GM12878 (cell line): ENCODE data around the gene TEX2. TPM values are rescaled to one million over a fixed set of nuclear protein-coding genes. Genes with fewer than 3 reads are reported as not detected.

Experiments used
- ATAC-seq: fragments of 200-7000 bp; cut with Tn5 transposase; 3 replicates; pipeline ENCODE4 v1.9.1; 2020; ENCODE audit warnings: mild to moderate bottlenecking, moderate library complexity
- BruUV-seq: library from RNA; stranded (reverse); fragments of 400-500 nt; replicated peaks from 2 replicates; lab custom pipeline; 2021; lab: Mats Ljungman, UMichigan
- CTCF ChIA-PET: fragments of 300-600 bp; sonication (Branson Sonifier 250); formaldehyde crosslinking; extraction: SDS; loops from one replicate; lab custom pipeline; 2021; ENCODE audit warnings: inconsistent platforms; lab: Yijun Ruan, JAX
- POLR2A ChIA-PET: fragments of 350-600 bp; formaldehyde crosslinking; extraction: SDS; loops from one replicate; lab custom pipeline; 2021; ENCODE audit warnings: inconsistent platforms; lab: Charles Lee
- RAD21 ChIA-PET: fragments of 300-600 bp; sonication (Branson Sonifier 250); formaldehyde crosslinking; loops from one replicate; lab custom pipeline; 2023; ENCODE audit warnings: antibody characterized with exemption; ENCODE audit not compliant: unreplicated experiment; lab: Charles Lee
- SMC1A ChIA-PET: fragments of 300-600 bp; sonication (Branson Sonifier 250); formaldehyde crosslinking; loops from one replicate; lab custom pipeline; 2023; ENCODE audit not compliant: unreplicated experiment, uncharacterized antibody; lab: Charles Lee
- DNase-seq: peaks from one replicate; pipeline ENCODE4 v3.0.0-alpha.2; 2011; ENCODE audit warnings: low read depth, low spot score
- FAIRE-seq: peaks from 3 replicates; lab custom pipeline; 2011; peaks lifted over from hg19 to GRCh38; lab: Jason Lieb, UNC
- H2AFZ ChIP-seq: 2 replicates; pipeline ENCODE4 v1.6.0; 2011; ENCODE audit warnings: low read depth, low read length, control low read depth; ENCODE audit not compliant: control insufficient read depth
- H3K27ac ChIP-seq: 2 replicates; pipeline ENCODE4 v1.5.1; 2011; ENCODE audit warnings: control low read depth; ENCODE audit not compliant: control insufficient read depth, insufficient read depth
- H3K27me3 ChIP-seq, 2 experiments: replicated peaks in 1 of 2; 2 replicates each; pipeline versions ENCODE4 v1.6.0 to v1.6.1; 2011; ENCODE audit warnings: low read length in 1 of 2; ENCODE audit not compliant: control insufficient read depth in 2 of 2, insufficient read depth in 2 of 2
- H3K36me3 ChIP-seq, 2 experiments: 2 replicates each; pipeline ENCODE4 v1.5.1; 2011; ENCODE audit warnings: low read length in 1 of 2; ENCODE audit not compliant: control insufficient read depth in 2 of 2, insufficient read depth in 2 of 2
- H3K4me1 ChIP-seq: 2 replicates; pipeline ENCODE4 v1.6.1; 2011; ENCODE audit warnings: mild to moderate bottlenecking, low read length, moderate library complexity, mixed read lengths; ENCODE audit not compliant: control insufficient read depth, insufficient read depth
- H3K4me2 ChIP-seq: 2 replicates; pipeline ENCODE4 v1.6.0; 2011; ENCODE audit warnings: control low read depth; ENCODE audit not compliant: control insufficient read depth, insufficient read depth
- H3K4me3 ChIP-seq: fragments of 200-600 bp; sonication (generic); 2 replicates; pipeline ENCODE4 v1.5.1; 2016
- H3K79me2 ChIP-seq: 2 replicates; pipeline ENCODE4 v1.6.0; 2011; ENCODE audit warnings: low read length; ENCODE audit not compliant: control insufficient read depth, insufficient read depth
- H3K9ac ChIP-seq: 2 replicates; pipeline ENCODE4 v1.8.0; 2011; ENCODE audit warnings: low read length, control low read depth, mixed read lengths; ENCODE audit not compliant: control insufficient read depth, insufficient read depth
- H3K9me3 ChIP-seq: replicated peaks from 3 replicates; pipeline ENCODE4 v1.5.1; 2011; ENCODE audit warnings: mild to moderate bottlenecking, low read length; ENCODE audit not compliant: control insufficient read depth, insufficient read depth
- H4K20me1 ChIP-seq: 2 replicates; pipeline ENCODE4 v1.6.0; 2011; ENCODE audit not compliant: control insufficient read depth, insufficient read depth
- BMI1 ChIP-seq: fragments of 450-650 bp; IDR thresholded peaks from 2 replicates; pipeline ENCODE4 v1.6.1; 2016; ENCODE audit warnings: mild to moderate bottlenecking, moderate library complexity, borderline replicate concordance
- SUPT20H ChIP-seq: IDR thresholded peaks from 2 replicates; pipeline ENCODE4 v1.6.1; 2011; ENCODE audit warnings: low read depth, mild to moderate bottlenecking, low read length, moderate library complexity, borderline replicate concordance; ENCODE audit not compliant: control insufficient read depth
- YBX1 ChIP-seq: fragments of 450-650 bp; IDR thresholded peaks from 2 replicates; pipeline ENCODE4 v1.6.1; 2016; ENCODE audit warnings: antibody characterized with exemption
- WGBS: methylation state at CpG from one replicate; pipeline ENCODE4 v1.1.6; 2016; ENCODE audit warnings: low lambda C conversion rate; ENCODE audit not compliant: insufficient replicate concordance, insufficient coverage; ENCODE audit errors: missing lambda C conversion rate; 5-methylcytosine and 5-hydroxymethylcytosine counted together
- in situ Hi-C: fragments of 300-500 bp; cut with MboI; formaldehyde crosslinking; loops from 9 replicates; pipeline ENCODE4 v1.14.3; 2018; ENCODE audit warnings: mixed read lengths
- intact Hi-C: fragments of 100-400 bp; cut with micrococcal nuclease; formaldehyde crosslinking; loops from one replicate; pipeline ENCODE4 v1.14.2; 2022; ENCODE audit not compliant: unreplicated experiment
- polyA plus RNA-seq, 11 experiments: library from polyadenylated mRNA; depleted of rRNA in 4 of 11; unstranded in 6 of 11; stranded (reverse) in 5 of 11; fragments of >200 nt; fragmentation: Nextera tagmentation in 4 of 11; fragmentation: Illumina TruSeq in 1 of 11; extraction: Ambion mirVana in 4 of 11; extraction: Trizol in 1 of 11; gene quantifications; 1 replicate in 1 of 11; 2 replicates in 10 of 11; pipeline versions ENCODE4 v1.2.1 to v1.2.3, GENCODE V29; 2011 to 2016; ENCODE audit warnings: inconsistent platforms in 2 of 11, missing spikeins in 2 of 11, low read depth in 1 of 11
- total RNA-seq, 4 experiments: library from RNA; depleted of rRNA in 3 of 4; stranded (reverse); fragments of >200 nt in 3 of 4; fragmentation: Illumina TruSeq in 1 of 4; extraction: Trizol in 1 of 4; gene quantifications; 2 replicates each; pipeline versions ENCODE4 v1.2.1 to v1.2.3, GENCODE V29; 2013 to 2021
- TF ChIP-seq, protein P1 (sequence below): fragments of 450-650 bp; IDR thresholded peaks from 2 replicates; pipeline ENCODE4 v1.6.1; 2017; ENCODE audit warnings: mild to moderate bottlenecking, moderate library complexity
- TF ChIP-seq, protein P2 (sequence below): fragments of 450-650 bp; IDR thresholded peaks from 2 replicates; pipeline ENCODE4 v1.6.1; 2017; ENCODE audit warnings: antibody characterized with exemption, mild to moderate bottlenecking, moderate library complexity
- TF ChIP-seq, protein P3 (sequence below): IDR thresholded peaks from 2 replicates; pipeline ENCODE4 v1.6.1; 2011; ENCODE audit warnings: low read depth, mild to moderate bottlenecking, low read length, moderate library complexity, borderline replicate concordance; ENCODE audit errors: extremely low read depth
- TF ChIP-seq, protein P4 (sequence below): fragments of 450-650 bp; formaldehyde crosslinking; IDR thresholded peaks from 2 replicates; pipeline ENCODE4 v1.5.0; 2022; ENCODE audit warnings: mild to moderate bottlenecking, missing genetic modification characterization

The TEX2 gene
- total and polyA plus RNA-seq, 10 of the 15 experiments (the other 5 are each of a cell fraction or from before 2014, with no cell fraction given), result 3.8 to 19.9 (median 15.8) TPM

DNA sequence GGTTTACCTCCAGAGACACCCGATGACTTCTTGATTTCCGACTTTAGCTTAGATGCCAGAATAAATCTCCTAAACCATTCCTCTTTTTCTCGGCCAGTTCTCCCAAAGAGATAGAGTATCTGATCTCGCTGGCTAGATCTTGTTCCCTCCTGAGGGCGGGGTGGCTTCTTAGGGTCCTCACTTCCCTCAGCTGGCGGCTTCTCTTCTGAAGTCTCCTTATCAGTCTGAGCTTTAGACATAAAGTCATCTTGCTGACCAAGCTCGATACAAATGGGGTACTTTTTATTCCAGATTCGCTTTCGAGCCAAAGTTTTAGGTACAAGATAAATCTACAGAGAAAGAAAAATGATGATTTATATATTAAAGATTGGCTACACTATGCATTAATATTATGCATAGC lies 69.5 kb downstream of the TEX2 start:
- intact Hi-C loops, result no loop called here
- FAIRE-seq (no peak), DNase-seq (no peak), ATAC-seq (no peak)
- ChIA-PET SMC1A (interaction anchor here (1.2 to 1.5 kb wide), 2 partner anchors 9 to 13 kb away, joined by 3 to 4 read pairs; no protein-coding TSS in a partner anchor), CTCF (interaction anchor here (1.0 to 1.9 kb wide), 6 partner anchors 11 to 88 kb away, joined by 3 to 6 read pairs (median 3); no protein-coding TSS in a partner anchor), POLR2A (no interaction called here), RAD21 (interaction anchor here (0.6 kb wide), 1 partner anchor 60 kb away, joined by 3 read pairs; no protein-coding TSS in a partner anchor)
- Histone ChIP-seq H4K20me1 (no peaks in the 10 kb centered on the region), H3K9ac (no peak overlapping the region), H3K4me1 (no peaks in the 10 kb centered on the region), H3K4me3 (no peak overlapping the region), H3K36me3 (peaks cover 0 to 1% of the 10 kb centered on the region in 2 experiments; a peak in 2 of 4 replicates), H3K79me2 (no peaks in the 10 kb centered on the region), H3K4me2 (no peak overlapping the region), H3K27ac (no peak overlapping the region), H2AFZ (no peak overlapping the region), H3K27me3 (no peaks in the 10 kb centered on the region), H3K9me3 (no peaks in the 10 kb centered on the region)
- 90% methylated on average over 9 of the region's 9 CpGs for WGBS
- in situ Hi-C loops, result no loop called here
- TF ChIP-seq BMI1 (no peak), SUPT20H (no peak), YBX1 (no peak)
- TF ChIP-seq, protein P1, sequence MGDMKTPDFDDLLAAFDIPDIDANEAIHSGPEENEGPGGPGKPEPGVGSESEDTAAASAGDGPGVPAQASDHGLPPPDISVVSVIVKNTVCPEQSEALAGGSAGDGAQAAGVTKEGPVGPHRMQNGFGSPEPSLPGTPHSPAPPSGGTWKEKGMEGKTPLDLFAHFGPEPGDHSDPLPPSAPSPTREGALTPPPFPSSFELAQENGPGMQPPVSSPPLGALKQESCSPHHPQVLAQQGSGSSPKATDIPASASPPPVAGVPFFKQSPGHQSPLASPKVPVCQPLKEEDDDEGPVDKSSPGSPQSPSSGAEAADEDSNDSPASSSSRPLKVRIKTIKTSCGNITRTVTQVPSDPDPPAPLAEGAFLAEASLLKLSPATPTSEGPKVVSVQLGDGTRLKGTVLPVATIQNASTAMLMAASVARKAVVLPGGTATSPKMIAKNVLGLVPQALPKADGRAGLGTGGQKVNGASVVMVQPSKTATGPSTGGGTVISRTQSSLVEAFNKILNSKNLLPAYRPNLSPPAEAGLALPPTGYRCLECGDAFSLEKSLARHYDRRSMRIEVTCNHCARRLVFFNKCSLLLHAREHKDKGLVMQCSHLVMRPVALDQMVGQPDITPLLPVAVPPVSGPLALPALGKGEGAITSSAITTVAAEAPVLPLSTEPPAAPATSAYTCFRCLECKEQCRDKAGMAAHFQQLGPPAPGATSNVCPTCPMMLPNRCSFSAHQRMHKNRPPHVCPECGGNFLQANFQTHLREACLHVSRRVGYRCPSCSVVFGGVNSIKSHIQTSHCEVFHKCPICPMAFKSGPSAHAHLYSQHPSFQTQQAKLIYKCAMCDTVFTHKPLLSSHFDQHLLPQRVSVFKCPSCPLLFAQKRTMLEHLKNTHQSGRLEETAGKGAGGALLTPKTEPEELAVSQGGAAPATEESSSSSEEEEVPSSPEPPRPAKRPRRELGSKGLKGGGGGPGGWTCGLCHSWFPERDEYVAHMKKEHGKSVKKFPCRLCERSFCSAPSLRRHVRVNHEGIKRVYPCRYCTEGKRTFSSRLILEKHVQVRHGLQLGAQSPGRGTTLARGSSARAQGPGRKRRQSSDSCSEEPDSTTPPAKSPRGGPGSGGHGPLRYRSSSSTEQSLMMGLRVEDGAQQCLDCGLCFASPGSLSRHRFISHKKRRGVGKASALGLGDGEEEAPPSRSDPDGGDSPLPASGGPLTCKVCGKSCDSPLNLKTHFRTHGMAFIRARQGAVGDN, result no peak
- TF ChIP-seq, protein P2, sequence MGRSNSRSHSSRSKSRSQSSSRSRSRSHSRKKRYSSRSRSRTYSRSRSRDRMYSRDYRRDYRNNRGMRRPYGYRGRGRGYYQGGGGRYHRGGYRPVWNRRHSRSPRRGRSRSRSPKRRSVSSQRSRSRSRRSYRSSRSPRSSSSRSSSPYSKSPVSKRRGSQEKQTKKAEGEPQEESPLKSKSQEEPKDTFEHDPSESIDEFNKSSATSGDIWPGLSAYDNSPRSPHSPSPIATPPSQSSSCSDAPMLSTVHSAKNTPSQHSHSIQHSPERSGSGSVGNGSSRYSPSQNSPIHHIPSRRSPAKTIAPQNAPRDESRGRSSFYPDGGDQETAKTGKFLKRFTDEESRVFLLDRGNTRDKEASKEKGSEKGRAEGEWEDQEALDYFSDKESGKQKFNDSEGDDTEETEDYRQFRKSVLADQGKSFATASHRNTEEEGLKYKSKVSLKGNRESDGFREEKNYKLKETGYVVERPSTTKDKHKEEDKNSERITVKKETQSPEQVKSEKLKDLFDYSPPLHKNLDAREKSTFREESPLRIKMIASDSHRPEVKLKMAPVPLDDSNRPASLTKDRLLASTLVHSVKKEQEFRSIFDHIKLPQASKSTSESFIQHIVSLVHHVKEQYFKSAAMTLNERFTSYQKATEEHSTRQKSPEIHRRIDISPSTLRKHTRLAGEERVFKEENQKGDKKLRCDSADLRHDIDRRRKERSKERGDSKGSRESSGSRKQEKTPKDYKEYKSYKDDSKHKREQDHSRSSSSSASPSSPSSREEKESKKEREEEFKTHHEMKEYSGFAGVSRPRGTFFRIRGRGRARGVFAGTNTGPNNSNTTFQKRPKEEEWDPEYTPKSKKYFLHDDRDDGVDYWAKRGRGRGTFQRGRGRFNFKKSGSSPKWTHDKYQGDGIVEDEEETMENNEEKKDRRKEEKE, result no peak
- TF ChIP-seq, protein P3, sequence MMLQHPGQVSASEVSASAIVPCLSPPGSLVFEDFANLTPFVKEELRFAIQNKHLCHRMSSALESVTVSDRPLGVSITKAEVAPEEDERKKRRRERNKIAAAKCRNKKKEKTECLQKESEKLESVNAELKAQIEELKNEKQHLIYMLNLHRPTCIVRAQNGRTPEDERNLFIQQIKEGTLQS, result no peak
- TF ChIP-seq, protein P4, sequence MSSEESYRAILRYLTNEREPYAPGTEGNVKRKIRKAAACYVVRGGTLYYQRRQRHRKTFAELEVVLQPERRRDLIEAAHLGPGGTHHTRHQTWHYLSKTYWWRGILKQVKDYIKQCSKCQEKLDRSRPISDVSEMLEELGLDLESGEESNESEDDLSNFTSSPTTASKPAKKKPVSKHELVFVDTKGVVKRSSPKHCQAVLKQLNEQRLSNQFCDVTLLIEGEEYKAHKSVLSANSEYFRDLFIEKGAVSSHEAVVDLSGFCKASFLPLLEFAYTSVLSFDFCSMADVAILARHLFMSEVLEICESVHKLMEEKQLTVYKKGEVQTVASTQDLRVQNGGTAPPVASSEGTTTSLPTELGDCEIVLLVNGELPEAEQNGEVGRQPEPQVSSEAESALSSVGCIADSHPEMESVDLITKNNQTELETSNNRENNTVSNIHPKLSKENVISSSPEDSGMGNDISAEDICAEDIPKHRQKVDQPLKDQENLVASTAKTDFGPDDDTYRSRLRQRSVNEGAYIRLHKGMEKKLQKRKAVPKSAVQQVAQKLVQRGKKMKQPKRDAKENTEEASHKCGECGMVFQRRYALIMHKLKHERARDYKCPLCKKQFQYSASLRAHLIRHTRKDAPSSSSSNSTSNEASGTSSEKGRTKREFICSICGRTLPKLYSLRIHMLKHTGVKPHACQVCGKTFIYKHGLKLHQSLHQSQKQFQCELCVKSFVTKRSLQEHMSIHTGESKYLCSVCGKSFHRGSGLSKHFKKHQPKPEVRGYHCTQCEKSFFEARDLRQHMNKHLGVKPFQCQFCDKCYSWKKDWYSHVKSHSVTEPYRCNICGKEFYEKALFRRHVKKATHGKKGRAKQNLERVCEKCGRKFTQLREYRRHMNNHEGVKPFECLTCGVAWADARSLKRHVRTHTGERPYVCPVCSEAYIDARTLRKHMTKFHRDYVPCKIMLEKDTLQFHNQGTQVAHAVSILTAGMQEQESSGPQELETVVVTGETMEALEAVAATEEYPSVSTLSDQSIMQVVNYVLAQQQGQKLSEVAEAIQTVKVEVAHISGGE, result no peak
- no TSS peak for BruUV-seq
